Anterior cingulate cortex (tissue), 58 donors: Measurements from ENCODE around the gene CSNK2A1.

Source experiments
- DNase-seq, 58 donors: peaks; one replicate each; lab custom pipeline; 2025; lab: John Stamatoyannopoulos, UW

CSNK2A1 gene

GRCh38 chr20:568097-568652 is 24.6 kb upstream of the CSNK2A1 start:
- DNase-seq = no peak

GRCh38 chr20:564192-564591 is 20.6 kb upstream of the CSNK2A1 start:
- no peak for DNase-seq

GRCh38 chr20:563187-563586 is 19.6 kb upstream of the CSNK2A1 start:
- no peak for DNase-seq

- no peak for DNase-seq
These were observed 18.8 kb upstream of the CSNK2A1 start for GRCh38 chr20:562232-562897.

GRCh38 chr20:561437-562231 is 18.0 kb upstream of the CSNK2A1 start:
- DNase-seq = peak in 53 of 58 donors; percentile 3 to 73 (median 41)

GRCh38 chr20:560680-561079 is 17.1 kb upstream of the CSNK2A1 start:
- DNase-seq = no peak

- DNase-seq = no peak
These were observed 14.5 kb upstream of the CSNK2A1 start for GRCh38 chr20:558117-558516.

GRCh38 chr20:556984-557383 is 13.4 kb upstream of the CSNK2A1 start:
- no peak for DNase-seq

- no peak for DNase-seq
These were observed 12.4 kb upstream of the CSNK2A1 start for GRCh38 chr20:555976-556385.

- DNase-seq = no peak
These were observed 7.0 kb upstream of the CSNK2A1 start for GRCh38 chr20:550611-551010.

- DNase-seq = no peak
These were observed 6.3 kb upstream of the CSNK2A1 start for GRCh38 chr20:549722-550496.

- no peak for DNase-seq
These were observed 5.3 kb upstream of the CSNK2A1 start for GRCh38 chr20:548906-549305.

- DNase-seq = no peak
These were observed 3.8 kb upstream of the CSNK2A1 start for GRCh38 chr20:547394-547793.

GRCh38 chr20:546353-546752 is 2.8 kb upstream of the CSNK2A1 start:
- DNase-seq = no peak

GRCh38 chr20:544153-544725 is 649 bp upstream of the CSNK2A1 start:
- no peak for DNase-seq

GRCh38 chr20:542777-543368 is 717 bp downstream of the CSNK2A1 start:
- peak in 4 of 58 donors; percentile 19 to 44 (median 31) for DNase-seq

GRCh38 chr20:540391-541201 is 3.0 kb downstream of the CSNK2A1 start:
- no peak for DNase-seq

- DNase-seq = no peak
These were observed 3.7 kb downstream of the CSNK2A1 start for GRCh38 chr20:539848-540247.

GRCh38 chr20:539191-539590 is 4.4 kb downstream of the CSNK2A1 start:
- no peak for DNase-seq
